ENCODE results near the gene ALK.

GRCh38 chr2:29525921-29526320, 395.5 kb downstream of the ALK start:
- TF ChIP-seq CTCF (IDR thresholded peaks at IDR 0.05), result no peak
- TF ChIP-seq POLR2A (IDR thresholded peaks at IDR 0.05), result no peak

Measured in thyroid gland (tissue), 4 donors.